Ramos (cell line): ENCODE data around the gene TAGLN2.

Experiments
- in situ Hi-C: fragments of 300-500 bp; cut with MboI; formaldehyde crosslinking; loops from one replicate; pipeline ENCODE4 v1.14.3; 2022; ENCODE audit warnings: low sequenced_read_pairs; ENCODE audit not compliant: unreplicated experiment

The TAGLN2 gene

GRCh38 chr1:159951016-159951415, 25.7 kb upstream of the TAGLN2 start:
- in situ Hi-C loops, result no loop called here

GRCh38 chr1:159949981-159950381, 24.7 kb upstream of the TAGLN2 start:
- in situ Hi-C loops, result no loop called here

GRCh38 chr1:159949123-159949522, 23.8 kb upstream of the TAGLN2 start:
- in situ Hi-C loops, result no loop called here

- in situ Hi-C loops, result no loop called here
These were observed 22.6 kb upstream of the TAGLN2 start for GRCh38 chr1:159947942-159948341.

GRCh38 chr1:159946242-159947187, 21.2 kb upstream of the TAGLN2 start:
- in situ Hi-C loops, result no loop called here

- in situ Hi-C loops, result no loop called here
These were observed 20.4 kb upstream of the TAGLN2 start, which contains the start of gene IGSF9 for GRCh38 chr1:159945483-159946241. TSS of gene IGSF9 (minus strand) at chr1:159945613. CDS start at chr1:159943454, 2,159 bp downstream.

GRCh38 chr1:159944623-159945455, 19.5 kb upstream of the TAGLN2 start:
- in situ Hi-C loops, result no loop called here

- in situ Hi-C loops, result no loop called here
These were observed 18.8 kb upstream of the TAGLN2 start for GRCh38 chr1:159943908-159944622.

- in situ Hi-C loops, result no loop called here
These were observed 18.0 kb upstream of the TAGLN2 start for GRCh38 chr1:159943278-159943640.

- in situ Hi-C loops, result no loop called here
These were observed 17.4 kb upstream of the TAGLN2 start for GRCh38 chr1:159942632-159943277.

- in situ Hi-C loops, result no loop called here
These were observed 16.6 kb upstream of the TAGLN2 start for GRCh38 chr1:159941591-159942560.

- in situ Hi-C loops, result no loop called here
These were observed 15.8 kb upstream of the TAGLN2 start for GRCh38 chr1:159941141-159941540.

- in situ Hi-C loops, result no loop called here
These were observed 14.8 kb upstream of the TAGLN2 start for GRCh38 chr1:159940006-159940620.

- in situ Hi-C loops, result loop anchor here (5.0 kb wide), 1 partner anchor 68 kb away; no protein-coding TSS in a partner anchor
These were observed 14.3 kb upstream of the TAGLN2 start for GRCh38 chr1:159939678-159940002.

- in situ Hi-C loops, result loop anchor here (5.0 kb wide), 1 partner anchor 68 kb away; no protein-coding TSS in a partner anchor
These were observed 13.8 kb upstream of the TAGLN2 start for GRCh38 chr1:159938905-159939677.

- in situ Hi-C loops, result loop anchor here (5.0 kb wide), 1 partner anchor 69 kb away; no protein-coding TSS in a partner anchor
These were observed 13.0 kb upstream of the TAGLN2 start for GRCh38 chr1:159938211-159938852.
